K562 (cell line): Measurements from ENCODE around the gene LMAN2. TPM values are rescaled to one million over a fixed set of nuclear protein-coding genes. Genes with fewer than 3 reads are reported as not detected.

Experiments used
- ATAC-seq: fragments of 200-7000 bp; cut with Tn5 transposase; 3 replicates; pipeline ENCODE4 v1.9.1; 2020; ENCODE audit warnings: moderate library complexity
- BruUV-seq: library from RNA; stranded (reverse); fragments of 400-500 nt; replicated peaks from 2 replicates; lab custom pipeline; 2021; lab: Mats Ljungman, UMichigan
- CTCF ChIA-PET: fragments of 300-600 bp; formaldehyde crosslinking; extraction: SDS; loops from one replicate; lab custom pipeline; 2021; ENCODE audit warnings: low intra/inter-chr PET ratio; lab: Yijun Ruan, JAX
- POLR2A ChIA-PET: fragments of 300-600, 350-650 bp; sonication (Branson Sonifier 250); formaldehyde crosslinking; extraction: SDS; loops from one replicate; lab custom pipeline; 2021; ENCODE audit warnings: antibody characterized with exemption, inconsistent platforms; lab: Yijun Ruan, JAX
- DNase-seq, 4 experiments: peaks; one replicate each; pipeline versions ENCODE4 v3.0.0 to v3.0.0-alpha.2; 2011 to 2018; ENCODE audit warnings: low spot score in 3 of 4, mixed read lengths in 3 of 4; ENCODE audit errors: extremely low read depth in 1 of 4
- FAIRE-seq: peaks from 2 replicates; lab custom pipeline; 2011; peaks lifted over from hg19 to GRCh38; lab: Jason Lieb, UNC
- H2AFZ ChIP-seq: 2 replicates; pipeline ENCODE4 v1.6.0; 2011; ENCODE audit warnings: low read depth, low read length, control low read depth, inconsistent platforms
- H3K27ac ChIP-seq: fragments of 200-600 bp; 3 replicates; pipeline ENCODE4 v1.8.0; 2011; ENCODE audit warnings: low read depth, mild to moderate bottlenecking, control low read depth, inconsistent platforms, low read length, moderate library complexity, mixed read lengths; ENCODE audit errors: extremely low read depth
- H3K27me3 ChIP-seq, 2 experiments: fragments of 300-600 bp in 1 of 2; 2 replicates in 1 of 2; 3 replicates in 1 of 2; pipeline versions ENCODE4 v1.6.0 to v1.8.0; 2011; ENCODE audit warnings: inconsistent platforms in 2 of 2, low read length in 2 of 2, mild to moderate bottlenecking in 1 of 2, mixed read lengths in 1 of 2, moderate library complexity in 1 of 2; ENCODE audit not compliant: control insufficient read depth in 2 of 2, insufficient read depth in 2 of 2
- H3K36me3 ChIP-seq: fragments of 300-600 bp; 3 replicates; pipeline ENCODE4 v1.8.0; 2011; ENCODE audit warnings: mild to moderate bottlenecking, low read length, inconsistent platforms; ENCODE audit not compliant: control insufficient read depth, insufficient read depth
- H3K4me1 ChIP-seq, 2 experiments: fragments of 200-600 bp in 1 of 2; replicated peaks in 1 of 2; 2 replicates in 1 of 2; 3 replicates in 1 of 2; pipeline versions ENCODE4 v1.5.1 to v1.8.0; 2011; ENCODE audit warnings: inconsistent platforms in 2 of 2, low read length in 2 of 2, mild to moderate bottlenecking in 1 of 2, mixed read lengths in 1 of 2, moderate library complexity in 1 of 2; ENCODE audit not compliant: control insufficient read depth in 2 of 2, insufficient read depth in 2 of 2
- H3K4me2 ChIP-seq: 2 replicates; pipeline ENCODE4 v1.6.1; 2011; ENCODE audit warnings: low read length, control low read depth, inconsistent platforms, mixed read lengths; ENCODE audit not compliant: insufficient read depth
- H3K4me3 ChIP-seq: fragments of 200-600 bp; sonication (generic), shearing (Covaris generic); 2 replicates; pipeline ENCODE4 v1.5.1; 2016; ENCODE audit warnings: control low read depth, inconsistent platforms
- H3K79me2 ChIP-seq: fragments of 200-600 bp; 3 replicates; pipeline ENCODE4 v1.8.0; 2011; ENCODE audit warnings: low read length, inconsistent platforms; ENCODE audit not compliant: control insufficient read depth, insufficient read depth
- H3K9ac ChIP-seq, 2 experiments: 2 replicates each; pipeline versions ENCODE4 v1.6.0 to v1.6.1; 2011; ENCODE audit warnings: low read depth in 2 of 2, low read length in 2 of 2, control low read depth in 1 of 2, inconsistent platforms in 1 of 2, mild to moderate bottlenecking in 1 of 2, mixed read lengths in 1 of 2; ENCODE audit not compliant: insufficient read depth in 1 of 2
- H3K9me1 ChIP-seq: one replicate; pipeline ENCODE4 v1.6.0; 2011; ENCODE audit warnings: inconsistent platforms, mild to moderate bottlenecking, low read length, moderate library complexity; ENCODE audit not compliant: control insufficient read depth, insufficient read depth
- H3K9me3 ChIP-seq: replicated peaks from 2 replicates; pipeline ENCODE4 v1.5.1; 2011; ENCODE audit warnings: low read depth, low read length, inconsistent platforms; ENCODE audit not compliant: control insufficient read depth, insufficient read depth
- H4K20me1 ChIP-seq: replicated peaks from 2 replicates; pipeline ENCODE4 v1.6.1; 2011; ENCODE audit warnings: low read length, inconsistent platforms, mixed read lengths; ENCODE audit not compliant: control insufficient read depth, insufficient read depth
- MYC ChIP-seq, 2 experiments: fragments of 250-450 bp in 1 of 2; sonication (Bioruptor Pico) in 1 of 2; IDR thresholded peaks; 2 replicates each; pipeline versions ENCODE4 v1.5.1 to v1.6.1; 2012 to 2021; ENCODE audit warnings: low read depth in 2 of 2, borderline replicate concordance in 1 of 2, improper control_type of control experiment in 1 of 2, low read length in 1 of 2, mild to moderate bottlenecking in 1 of 2, moderate library complexity in 1 of 2
- POLR2G ChIP-seq: fragments of 200-400 bp; formaldehyde crosslinking; IDR thresholded peaks from 2 replicates; pipeline ENCODE4 v1.6.1; 2017; ENCODE audit warnings: low read depth, mild to moderate bottlenecking, antibody characterized with exemption, low read length, moderate library complexity
- WGBS: fragments of 100-300 bp; shearing (Covaris generic); methylation state at CpG from one replicate; pipeline ENCODE4 v1.1.6; 2016; ENCODE audit warnings: low coverage, mixed read lengths; ENCODE audit not compliant: insufficient coverage; ENCODE audit errors: missing lambda C conversion rate; 5-methylcytosine and 5-hydroxymethylcytosine counted together
- in situ Hi-C: fragments of 300-500 bp; cut with MboI; formaldehyde crosslinking; loops from 4 replicates; pipeline ENCODE4 v1.15.0; 2018; ENCODE audit warnings: inconsistent platforms, mixed read lengths
- intact Hi-C: fragments of 100-400 bp; cut with micrococcal nuclease; formaldehyde crosslinking; loops from 2 replicates; pipeline ENCODE4 v1.14.2; 2022
- polyA plus RNA-seq, 8 experiments: library from polyadenylated mRNA; depleted of rRNA in 4 of 8; stranded (reverse) in 5 of 8; unstranded in 3 of 8; fragments of >200 nt; fragmentation: Nextera tagmentation in 2 of 8; fragmentation: Illumina TruSeq in 1 of 8; extraction: Ambion mirVana in 2 of 8; extraction: Trizol in 1 of 8; gene quantifications; 2 replicates each; pipeline versions ENCODE4 v1.2.1 to v1.2.3, GENCODE V29; 2011 to 2014; ENCODE audit warnings: inconsistent platforms in 1 of 8, missing spikeins in 1 of 8
- total RNA-seq, 7 experiments: library from RNA; depleted of rRNA in 6 of 7; stranded (reverse); fragments of >200 nt in 6 of 7; fragmentation: Illumina TruSeq in 2 of 7; extraction: Trizol in 2 of 7; gene quantifications; 2 replicates each; pipeline versions ENCODE4 v1.2.1 to v1.2.3, GENCODE V29; 2011 to 2021; ENCODE audit warnings: low replicate concordance in 1 of 7

LMAN2 gene
- total and polyA plus RNA-seq, 9 of the 15 experiments (the other 6 are each of a cell fraction or from before 2014, with no cell fraction given): 2.7 to 254 (median 136) TPM

DNA sequence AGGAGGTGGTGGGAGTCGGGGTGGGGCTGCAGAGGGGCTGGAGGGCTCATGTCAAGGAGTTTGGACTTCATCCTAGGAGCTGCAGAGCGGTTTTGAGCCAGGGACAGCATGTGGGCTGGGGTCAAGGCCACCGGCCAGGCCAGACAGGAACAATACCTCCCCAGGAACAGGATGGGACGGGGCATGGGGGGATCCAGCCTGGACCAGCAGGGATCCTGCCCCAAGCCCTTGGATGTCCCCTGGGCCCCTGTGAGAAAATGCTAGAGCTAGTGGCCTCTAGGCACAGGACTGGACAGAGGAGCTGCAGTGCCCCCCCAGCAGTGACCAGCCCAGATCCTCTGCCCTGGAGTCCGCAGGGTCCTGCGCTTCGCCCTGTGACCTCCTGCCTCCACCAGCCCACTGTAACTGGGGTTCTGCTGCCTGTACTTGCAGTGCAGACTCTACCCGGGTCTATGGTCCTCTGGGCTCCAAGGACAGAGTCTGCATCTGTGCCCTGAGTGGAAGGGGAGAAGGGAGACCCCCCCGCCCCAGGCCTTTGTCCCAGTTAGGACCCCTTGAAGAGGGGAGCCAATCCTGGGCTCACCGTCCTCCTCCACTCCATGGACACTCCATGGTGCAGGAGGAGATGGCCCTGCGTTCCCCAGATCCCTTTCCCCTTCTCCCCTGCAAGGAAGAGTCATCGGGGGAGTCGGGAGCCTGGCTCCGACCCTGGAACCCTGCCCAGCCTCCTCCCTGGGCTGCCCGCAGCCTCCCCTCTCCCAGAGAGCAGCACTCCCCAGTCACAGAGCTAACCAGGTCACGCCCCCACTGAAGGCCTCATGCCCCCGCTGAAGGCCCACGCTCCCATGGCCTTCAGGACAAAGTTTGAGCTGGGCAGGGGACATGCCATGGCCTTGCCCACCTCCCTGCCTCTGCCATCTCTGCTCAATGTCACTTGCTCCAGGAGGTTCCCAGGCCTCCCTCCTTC is 36.8 kb downstream of the LMAN2 start:
- intact Hi-C loops: loop anchor here (5.0 kb wide), 1 partner anchor 183 kb away; the partner anchor contains the start of gene PDLIM7
- POLR2A ChIA-PET: no interaction called here

More for the DNA sequence above, 36.8 kb downstream of the LMAN2 start:
- H3K27ac ChIP-seq: no peak overlapping the region
- H3K4me1 ChIP-seq: peaks cover 18 to 55% of the 10 kb centered on the region in 2 experiments
- H3K27me3 ChIP-seq: no peaks in the 10 kb centered on the region
- no peak for FAIRE-seq
- peak overlapping the region in 1 of 2 experiments; percentile 76; a peak in 2 of 4 replicates for H3K9ac ChIP-seq
- CTCF ChIA-PET: no interaction called here
- H3K4me2 ChIP-seq: no peak overlapping the region
- no peak overlapping the region for H2AFZ ChIP-seq
- no TSS peak for BruUV-seq
- peaks cover 12% of the 10 kb centered on the region; the same call in 2 of the 3 replicates for H3K79me2 ChIP-seq
- H3K36me3 ChIP-seq: peaks cover 7% of the 10 kb centered on the region; the same call in 2 of the 3 replicates
- TF ChIP-seq MYC (IDR thresholded peaks at IDR 0.05; ENCODE audit: low read depth, low read length) (no peak), MYC (CRISPR knock-in tag; IDR thresholded peaks at IDR 0.05; ENCODE audit: borderline replicate concordance, low read depth) (no peak), POLR2G (peak; percentile 9; the same call in 1 of the 2 replicates)
- TF ChIP-seq, all 486 proteins: peak for 1
- H3K4me3 ChIP-seq: no peak overlapping the region
- H4K20me1 ChIP-seq: no peaks in the 10 kb centered on the region
- no peak for DNase-seq
- 73% methylated on average over 16 of the region's 18 CpGs for WGBS
- no peak for ATAC-seq
- in situ Hi-C loops: no loop called here
- no peaks in the 10 kb centered on the region for H3K9me1 ChIP-seq
- H3K9me3 ChIP-seq: no peaks in the 10 kb centered on the region
